GM21825 (cell line): ENCODE results near the gene RNF135.
"Not testable (repeated sequence)": the region's sequence is repeated elsewhere in the genome, so short reads cannot be mapped to it uniquely, and the experiment has no call there.

Experiments
- ATAC-seq: cut with Tn5 transposase; IDR thresholded peaks from one replicate; pipeline ENCODE4 v1.9.1; 2021; ENCODE audit warnings: mild to moderate bottlenecking, moderate library complexity; ENCODE audit not compliant: unreplicated experiment

The RNF135 gene

DNA sequence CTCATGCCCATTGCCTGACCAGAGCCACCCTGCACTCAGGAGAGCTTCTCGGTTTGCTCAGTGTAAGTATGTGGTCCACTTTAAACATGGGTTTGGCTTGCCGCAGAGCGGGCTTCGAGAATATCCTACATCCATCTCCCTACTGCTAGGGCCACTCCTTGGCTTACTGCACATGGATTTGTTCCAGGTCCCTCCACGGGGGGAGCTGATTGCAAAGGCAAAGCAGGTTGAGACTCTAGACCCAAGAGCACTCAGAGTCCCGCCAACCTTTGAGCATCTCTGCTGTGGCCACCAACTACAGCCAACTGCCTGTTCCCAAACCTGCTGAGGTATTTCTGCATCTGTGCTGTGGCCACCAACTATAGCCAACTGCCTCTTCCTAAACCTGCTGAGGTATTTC is 26.4 kb downstream of the RNF135 start:
- ATAC-seq, result no peak

- ATAC-seq, result no peak
Measured at GRCh38 chr17:30997842-30998241, 27.0 kb downstream of the RNF135 start.

DNA sequence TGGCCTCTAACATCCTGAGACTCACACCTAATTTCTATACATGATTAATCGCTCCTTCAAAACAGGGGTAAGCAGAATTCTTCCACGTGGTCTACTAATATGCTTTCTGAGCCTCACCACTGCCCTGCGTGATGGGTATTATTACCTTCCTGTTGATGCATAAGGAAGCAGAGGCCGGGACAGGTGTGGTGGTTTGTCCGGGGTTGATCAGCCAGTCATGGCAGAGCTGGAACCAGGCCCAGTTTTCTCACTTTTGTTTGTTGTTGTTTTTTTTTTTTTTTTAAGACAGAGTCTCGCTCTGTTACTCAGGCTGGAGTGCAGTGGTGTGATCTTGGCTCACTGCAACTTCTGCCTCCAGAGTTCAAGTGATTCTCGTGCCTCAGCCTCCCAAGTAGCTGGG is 31.2 kb downstream of the RNF135 start:
- no peak for ATAC-seq

DNA sequence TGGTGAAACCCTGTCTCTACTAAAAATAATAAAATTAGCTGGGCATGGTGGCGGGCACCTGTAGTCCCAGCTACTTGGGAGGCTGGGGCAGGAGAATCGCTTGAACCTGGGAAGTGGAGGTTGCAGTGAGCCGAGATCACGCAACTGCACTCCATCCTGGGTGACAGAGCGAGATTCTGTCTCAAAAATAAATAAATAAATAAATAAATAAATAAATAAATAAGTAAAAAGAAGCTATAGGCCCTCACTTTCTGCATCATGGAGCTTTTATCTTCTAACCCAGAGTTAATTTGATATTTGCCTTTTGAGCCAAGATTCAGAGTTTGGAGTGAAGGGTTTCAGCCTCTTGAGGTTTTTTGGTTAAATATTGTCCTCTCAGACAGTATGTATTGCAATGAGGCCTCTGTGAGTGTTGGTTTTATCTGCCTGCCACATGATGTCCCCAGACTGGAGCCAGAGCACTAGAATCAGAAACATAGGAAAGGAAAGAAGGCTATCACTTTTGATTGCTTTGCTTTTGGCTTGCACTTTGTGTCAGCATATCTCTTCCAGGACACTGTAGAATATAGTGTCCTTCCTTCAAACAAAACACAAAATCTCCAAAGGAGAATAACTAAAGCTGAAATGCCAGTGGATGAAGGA is 32.5 kb downstream of the RNF135 start:
- ATAC-seq, result no peak

- no peak for ATAC-seq
Measured at GRCh38 chr17:31004160-31004559, 33.3 kb downstream of the RNF135 start.

DNA sequence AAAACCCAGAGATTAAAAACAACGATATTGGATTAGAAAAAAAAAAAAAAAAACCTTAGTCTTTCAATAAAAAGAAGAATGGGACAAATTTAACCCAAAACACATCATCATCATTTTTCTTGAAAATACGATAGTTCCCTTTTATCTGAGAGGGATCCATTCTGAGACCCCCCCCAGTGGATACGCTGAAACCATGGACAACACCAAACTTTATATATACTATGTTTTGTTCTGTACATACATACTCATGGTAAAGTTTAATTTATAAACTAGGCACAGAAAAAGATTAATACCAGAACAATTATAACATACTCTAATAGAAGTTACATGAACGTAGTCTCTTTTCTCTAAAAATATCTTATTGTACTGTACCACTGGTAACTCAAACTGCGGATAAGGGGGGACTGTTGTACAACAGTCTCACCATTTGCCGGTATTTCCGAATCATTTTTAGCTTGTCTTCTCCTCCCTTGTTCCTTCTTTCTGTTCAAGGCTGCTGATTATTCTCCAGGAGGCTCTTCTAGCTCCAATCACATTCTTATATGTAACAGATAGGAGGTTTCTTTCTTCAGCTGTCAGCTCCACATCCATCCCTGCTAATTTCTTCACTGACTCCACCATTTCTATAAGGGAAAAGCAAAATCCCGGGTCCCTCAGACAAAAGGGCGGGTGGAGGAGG is 37.0 kb downstream of the RNF135 start:
- no peak for ATAC-seq

DNA sequence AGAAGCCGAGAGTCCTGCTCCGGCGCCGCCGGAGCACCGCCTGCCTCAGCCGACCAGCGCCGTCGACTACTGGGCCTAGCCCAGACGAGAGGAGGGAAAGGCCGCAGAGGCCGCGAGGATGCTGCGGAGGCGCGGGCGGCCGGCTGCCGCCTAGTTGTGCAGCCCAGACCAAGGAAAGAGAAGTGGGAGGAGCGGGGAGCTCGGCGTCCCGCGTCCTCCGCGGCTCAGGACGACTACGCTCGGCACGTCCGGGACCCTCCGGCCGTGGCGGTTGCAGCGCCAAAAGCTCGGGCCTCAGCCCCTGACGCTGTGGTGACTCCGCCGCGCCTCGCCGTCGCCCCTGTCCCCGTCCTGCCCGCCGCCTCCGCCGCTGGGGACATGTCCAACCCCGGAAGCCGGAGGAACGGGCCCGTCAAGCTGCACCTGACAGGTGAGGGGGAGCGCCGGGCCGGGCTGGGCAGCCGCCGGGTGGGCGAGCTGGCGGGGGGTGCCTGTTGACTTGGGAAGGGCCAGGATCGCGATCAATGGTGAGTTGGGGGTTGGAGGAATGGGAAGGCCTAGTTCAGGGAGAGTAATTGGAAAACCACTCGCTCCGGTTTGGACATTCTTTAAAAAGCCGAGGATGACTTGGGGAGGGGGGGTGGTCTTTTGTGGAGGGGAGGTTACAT is 37.7 kb downstream of the RNF135 start:
- peak; percentile 62 for ATAC-seq

DNA sequence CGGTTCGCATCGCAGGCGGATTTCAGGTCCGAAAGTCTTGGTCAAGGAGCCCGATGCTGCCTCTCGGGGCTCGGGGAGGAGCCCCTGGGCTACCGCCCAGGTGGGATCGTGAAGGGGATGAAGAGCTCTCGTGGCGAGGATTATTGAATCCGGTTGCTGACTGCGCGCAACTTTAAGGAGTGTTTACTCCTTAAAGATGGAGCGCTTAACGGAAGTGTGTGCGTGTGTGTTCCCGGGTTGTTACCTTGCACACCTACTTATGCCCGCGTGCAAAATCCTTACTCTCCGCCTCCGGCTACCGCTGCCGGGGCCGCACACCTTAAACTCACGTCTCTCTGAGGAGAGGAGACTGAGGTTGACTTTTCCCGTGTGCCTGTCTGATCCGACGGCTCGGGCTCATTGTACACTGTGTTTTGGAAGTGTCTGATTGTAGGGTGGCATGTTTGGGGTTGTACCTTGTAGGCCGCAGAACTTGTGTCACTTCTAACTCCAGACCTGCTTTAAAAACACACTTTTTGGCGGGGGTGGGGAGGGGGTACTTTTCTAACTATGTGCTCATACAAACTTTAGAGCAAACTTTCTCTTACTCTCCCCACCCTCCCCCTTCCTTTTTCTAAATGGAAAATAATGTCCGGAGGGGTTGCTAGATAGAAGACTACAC is 38.3 kb downstream of the RNF135 start:
- not testable (repeated sequence) for ATAC-seq

GRCh38 chr17:31010014-31010413 is 39.2 kb downstream of the RNF135 start:
- not testable (repeated sequence) for ATAC-seq

DNA sequence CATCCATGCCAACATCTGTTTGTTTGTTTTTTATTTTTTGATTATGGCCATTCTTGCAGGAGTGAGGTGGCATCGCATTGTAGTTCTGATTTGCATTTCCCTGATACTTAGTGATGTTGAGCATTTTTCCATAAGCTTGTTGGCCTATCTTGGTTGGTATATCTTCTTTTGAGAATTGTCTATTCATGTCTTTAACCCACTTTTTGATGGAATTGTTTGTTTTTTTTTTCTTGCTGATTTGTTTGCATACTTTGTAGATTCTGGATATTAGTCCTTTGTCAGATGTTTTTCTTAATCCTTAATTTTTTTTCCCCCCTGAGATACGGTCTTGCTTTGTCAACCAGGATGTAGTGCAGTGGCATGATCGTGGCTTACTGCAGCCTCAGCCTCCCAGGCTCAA is 43.0 kb downstream of the RNF135 start:
- ATAC-seq, result no peak

GRCh38 chr17:31015639-31016038 is 44.8 kb downstream of the RNF135 start:
- ATAC-seq, result no peak

DNA sequence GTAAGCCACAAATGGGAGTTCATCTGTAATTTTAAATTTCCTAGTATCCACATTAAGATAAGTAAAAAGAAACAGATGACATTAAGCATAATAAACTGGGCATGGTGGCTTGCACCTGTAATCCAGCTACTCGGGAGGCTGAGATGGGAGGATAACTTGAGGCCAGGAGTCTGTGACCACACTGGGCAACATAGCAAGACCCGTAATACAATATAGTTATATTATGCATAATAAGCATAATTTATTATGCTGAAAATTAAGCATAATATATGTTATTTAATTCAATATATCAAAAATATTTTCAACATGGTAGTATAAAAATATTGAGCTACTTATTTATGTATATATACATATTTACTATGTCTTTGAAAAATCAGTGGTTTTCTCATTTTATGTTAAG is 48.2 kb downstream of the RNF135 start:
- ATAC-seq, result no peak

- ATAC-seq, result not testable (repeated sequence)
Measured at GRCh38 chr17:31023171-31023570, 52.3 kb downstream of the RNF135 start.

DNA sequence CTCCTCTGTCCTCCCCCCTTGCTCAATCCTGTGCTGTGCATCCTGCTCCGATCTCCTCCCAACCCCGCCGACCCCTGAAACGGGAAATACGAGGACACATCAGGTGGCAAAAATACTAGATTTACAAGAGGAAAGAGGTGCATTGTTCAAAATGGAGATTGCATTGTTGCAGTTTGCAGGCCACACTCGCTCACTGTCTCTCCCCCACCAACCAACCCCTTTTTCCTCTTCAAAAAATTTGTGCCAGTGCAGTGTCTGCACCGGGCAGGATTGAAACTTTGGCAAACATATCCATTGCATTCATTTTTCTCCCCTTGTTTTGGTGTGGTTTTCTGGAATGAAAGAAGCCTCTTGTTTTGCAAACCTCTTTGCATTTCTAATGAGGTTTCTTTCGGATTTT is 61.0 kb downstream of the RNF135 start:
- no peak for ATAC-seq

DNA sequence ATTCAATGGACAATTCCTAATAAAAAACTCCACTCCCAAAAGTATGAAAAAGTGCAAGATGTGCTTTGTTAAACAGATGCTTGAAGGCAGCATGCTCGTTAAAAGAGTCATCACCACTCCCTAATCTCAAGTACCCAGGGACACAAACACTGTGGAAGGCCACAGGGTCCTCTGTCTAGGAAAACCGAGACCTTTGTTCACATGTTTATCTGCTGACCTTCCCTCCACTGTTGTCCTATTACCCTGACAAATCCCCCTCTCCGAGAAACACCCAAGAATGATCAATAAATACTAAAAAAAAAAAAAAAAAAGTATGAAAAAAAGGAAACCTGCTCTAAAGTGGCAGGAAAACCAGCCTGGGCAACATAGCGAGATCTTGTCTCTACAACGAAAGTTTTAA is 64.8 kb downstream of the RNF135 start:
- ATAC-seq, result not testable (repeated sequence)

- not testable (repeated sequence) for ATAC-seq
Measured at GRCh38 chr17:31040837-31041236, 70.0 kb downstream of the RNF135 start.

DNA sequence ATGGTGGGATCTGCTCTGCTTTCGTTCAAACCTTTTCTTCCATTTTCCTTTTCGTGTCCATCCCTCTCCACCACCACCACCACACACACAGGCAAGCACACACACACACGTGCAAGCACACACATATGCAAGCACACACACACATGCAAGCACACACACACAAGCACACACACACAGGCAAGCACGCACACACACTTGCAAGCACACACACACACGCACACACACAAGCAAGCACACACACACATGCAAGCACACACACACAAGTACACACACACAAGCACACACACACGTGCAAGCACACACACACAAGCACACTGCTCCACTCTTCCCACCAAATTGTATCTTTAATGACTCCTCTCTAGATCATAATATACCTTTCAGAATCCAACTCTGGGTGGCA is 71.5 kb downstream of the RNF135 start:
- ATAC-seq, result not testable (repeated sequence)

DNA sequence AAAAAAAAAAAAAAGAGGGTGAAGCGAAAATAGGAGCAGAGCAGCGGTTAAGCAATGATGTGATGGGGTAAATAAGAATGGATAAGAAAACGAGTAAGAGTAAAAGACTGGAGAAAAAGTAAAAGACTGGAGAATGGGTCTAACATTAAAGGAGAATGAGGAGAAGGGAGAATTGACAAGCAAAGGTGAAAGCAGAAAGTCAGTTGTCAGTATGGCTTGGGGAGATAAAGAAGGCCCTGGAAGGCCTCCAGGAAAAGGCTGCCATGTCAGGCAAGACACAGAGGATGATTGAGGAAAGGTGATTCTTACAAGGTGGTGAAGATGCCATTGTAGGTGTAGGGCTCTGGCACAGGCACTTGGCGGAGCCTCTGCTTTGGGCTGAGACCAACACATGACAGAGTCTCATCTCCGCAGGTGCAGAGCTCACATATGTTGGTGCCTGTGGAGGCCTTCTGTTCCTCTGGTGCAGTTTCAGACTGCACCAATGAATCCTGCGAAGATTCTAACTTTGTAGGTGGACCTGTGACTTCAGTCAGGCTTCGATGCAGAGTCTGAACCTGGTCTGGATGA is 76.1 kb downstream of the RNF135 start:
- not testable (repeated sequence) for ATAC-seq

- no peak for ATAC-seq
Measured at GRCh38 chr17:31048142-31048541, 77.3 kb downstream of the RNF135 start.

DNA sequence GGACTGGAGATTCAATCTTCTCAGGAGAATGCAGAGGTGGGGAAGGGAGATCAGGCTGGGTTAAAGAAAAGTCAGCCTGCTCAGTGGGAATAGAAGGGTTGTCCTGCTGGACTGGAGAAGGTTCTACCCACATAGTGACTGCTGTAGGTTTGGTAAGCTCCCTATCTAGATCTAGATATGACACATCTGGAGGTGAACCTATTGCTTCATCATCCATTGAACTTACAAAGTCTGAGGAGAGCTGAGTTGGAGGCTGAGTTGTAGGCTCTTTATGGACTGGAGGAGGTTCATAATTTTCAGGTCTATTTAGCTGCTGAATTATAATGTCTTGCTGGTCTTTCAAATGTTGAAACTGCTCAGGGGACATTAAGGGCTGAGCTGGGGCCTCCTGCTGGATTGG is 77.9 kb downstream of the RNF135 start:
- no peak for ATAC-seq
